Gastrocnemius medialis (tissue), 4 donors: Measurements from ENCODE around the gene DMD. TPM values are rescaled to one million over a fixed set of nuclear protein-coding genes. Genes with fewer than 3 reads are reported as not detected.

Source experiments
- ATAC-seq, 2 donors: fragments of 150-250 bp; one replicate each; pipeline ENCODE4 v1.9.1; 2016
- DNase-seq, 2 donors: peaks; one replicate each; pipeline ENCODE4 v3.0.0-alpha.2; 2019
- H3K27ac ChIP-seq, 4 donors: fragments of 200-600 bp; sonication (generic); 1 replicate in 1 of 4; 2 replicates in 3 of 4; pipeline ENCODE4 v1.5.1; 2016 to 2018; ENCODE audit warnings: mild to moderate bottlenecking in 2 of 4, moderate library complexity in 1 of 4
- H3K27me3 ChIP-seq, 3 donors: fragments of 200-600 bp; sonication (generic) in 2 of 3; 1 replicate in 1 of 3; 2 replicates in 2 of 3; pipeline versions ENCODE4 v1.5.1 to v1.6.0; 2016 to 2019; ENCODE audit warnings: mild to moderate bottlenecking in 1 of 3, moderate library complexity in 1 of 3
- H3K36me3 ChIP-seq, 2 donors: fragments of 200-600 bp; sonication (generic) in 1 of 2; one replicate each; pipeline ENCODE4 v1.5.1; 2017 to 2018
- H3K4me1 ChIP-seq, 2 donors: fragments of 200-600 bp; sonication (generic) in 1 of 2; one replicate each; pipeline ENCODE4 v1.5.1; 2016 to 2017; ENCODE audit warnings: mild to moderate bottlenecking in 2 of 2
- H3K4me3 ChIP-seq, 4 donors: fragments of 200-600 bp; sonication (generic) in 3 of 4; 1 replicate in 1 of 4; 2 replicates in 3 of 4; pipeline ENCODE4 v1.5.1; 2016 to 2019; ENCODE audit warnings: mild to moderate bottlenecking in 2 of 4
- H3K9me3 ChIP-seq, 3 donors: fragments of 200-600 bp; sonication (generic) in 2 of 3; 1 replicate in 1 of 3; 2 replicates in 2 of 3; pipeline ENCODE4 v1.5.1; 2016 to 2019
- POLR2A ChIP-seq, 2 donors: fragments of 450-650 bp; IDR thresholded peaks; one replicate each; pipeline ENCODE4 v1.6.1; 2017; ENCODE audit warnings: antibody characterized with exemption in 2 of 2, mild to moderate bottlenecking in 2 of 2, moderate library complexity in 2 of 2
- in situ Hi-C, 4 donors: fragments of 200-750 bp; cut with MboI; loops; one replicate each; pipeline versions ENCODE4 v1.15.0 to v1.8.0; 2017; ENCODE audit warnings: low sequenced_read_pairs in 4 of 4
- intact Hi-C: fragments of 100-400 bp; cut with DNase I; formaldehyde crosslinking; loops from one replicate; pipeline ENCODE4 v1.15.1; 2023; ENCODE audit warnings: low total_unique reads
- total RNA-seq, 4 donors: library from RNA; depleted of rRNA; stranded (reverse); fragments of >200 nt; gene quantifications; one replicate each; pipeline versions ENCODE4 v1.1.0 to v1.2.3, GENCODE V29; 2016
- TF ChIP-seq, protein P1 (sequence below), 5 experiments: fragments of 450-650 bp in 3 of 5; fragments of 200-600 bp in 2 of 5; sonication (generic) in 2 of 5; IDR thresholded peaks in 4 of 5; conservative IDR thresholded peaks in 1 of 5; 1 replicate in 4 of 5; 2 replicates in 1 of 5; pipeline ENCODE4 v1.5.1; 2016 to 2019; ENCODE audit warnings: antibody characterized with exemption in 5 of 5, mild to moderate bottlenecking in 3 of 5, moderate library complexity in 3 of 5

Gene DMD
- total RNA-seq, 4 donors from 2014 or later: 53.5 to 201 (median 98.9) TPM

GRCh38 chrX:31166416-31166815 is 2044.9 kb downstream of the DMD start:
- intact Hi-C loops: no loop called here
- in situ Hi-C loops: no loop called here
- H3K4me3 ChIP-seq: no peak overlapping the region
- DNase-seq (no peak), ATAC-seq (no peak)
- H3K36me3 ChIP-seq: no peaks in the 10 kb centered on the region
- no peak for TF ChIP-seq POLR2A (IDR thresholded peaks at IDR 0.05)
- TF ChIP-seq, protein P1, sequence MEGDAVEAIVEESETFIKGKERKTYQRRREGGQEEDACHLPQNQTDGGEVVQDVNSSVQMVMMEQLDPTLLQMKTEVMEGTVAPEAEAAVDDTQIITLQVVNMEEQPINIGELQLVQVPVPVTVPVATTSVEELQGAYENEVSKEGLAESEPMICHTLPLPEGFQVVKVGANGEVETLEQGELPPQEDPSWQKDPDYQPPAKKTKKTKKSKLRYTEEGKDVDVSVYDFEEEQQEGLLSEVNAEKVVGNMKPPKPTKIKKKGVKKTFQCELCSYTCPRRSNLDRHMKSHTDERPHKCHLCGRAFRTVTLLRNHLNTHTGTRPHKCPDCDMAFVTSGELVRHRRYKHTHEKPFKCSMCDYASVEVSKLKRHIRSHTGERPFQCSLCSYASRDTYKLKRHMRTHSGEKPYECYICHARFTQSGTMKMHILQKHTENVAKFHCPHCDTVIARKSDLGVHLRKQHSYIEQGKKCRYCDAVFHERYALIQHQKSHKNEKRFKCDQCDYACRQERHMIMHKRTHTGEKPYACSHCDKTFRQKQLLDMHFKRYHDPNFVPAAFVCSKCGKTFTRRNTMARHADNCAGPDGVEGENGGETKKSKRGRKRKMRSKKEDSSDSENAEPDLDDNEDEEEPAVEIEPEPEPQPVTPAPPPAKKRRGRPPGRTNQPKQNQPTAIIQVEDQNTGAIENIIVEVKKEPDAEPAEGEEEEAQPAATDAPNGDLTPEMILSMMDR (IDR thresholded peaks at IDR 0.05 in 4 of 5, conservative IDR thresholded peaks at IDR 0.05 in 1 of 5): no peak
- H3K9me3 ChIP-seq: no peaks in the 10 kb centered on the region
- no peaks in the 10 kb centered on the region for H3K27me3 ChIP-seq
- H3K4me1 ChIP-seq: no peaks in the 10 kb centered on the region
- H3K27ac ChIP-seq: no peak overlapping the region

DNA sequence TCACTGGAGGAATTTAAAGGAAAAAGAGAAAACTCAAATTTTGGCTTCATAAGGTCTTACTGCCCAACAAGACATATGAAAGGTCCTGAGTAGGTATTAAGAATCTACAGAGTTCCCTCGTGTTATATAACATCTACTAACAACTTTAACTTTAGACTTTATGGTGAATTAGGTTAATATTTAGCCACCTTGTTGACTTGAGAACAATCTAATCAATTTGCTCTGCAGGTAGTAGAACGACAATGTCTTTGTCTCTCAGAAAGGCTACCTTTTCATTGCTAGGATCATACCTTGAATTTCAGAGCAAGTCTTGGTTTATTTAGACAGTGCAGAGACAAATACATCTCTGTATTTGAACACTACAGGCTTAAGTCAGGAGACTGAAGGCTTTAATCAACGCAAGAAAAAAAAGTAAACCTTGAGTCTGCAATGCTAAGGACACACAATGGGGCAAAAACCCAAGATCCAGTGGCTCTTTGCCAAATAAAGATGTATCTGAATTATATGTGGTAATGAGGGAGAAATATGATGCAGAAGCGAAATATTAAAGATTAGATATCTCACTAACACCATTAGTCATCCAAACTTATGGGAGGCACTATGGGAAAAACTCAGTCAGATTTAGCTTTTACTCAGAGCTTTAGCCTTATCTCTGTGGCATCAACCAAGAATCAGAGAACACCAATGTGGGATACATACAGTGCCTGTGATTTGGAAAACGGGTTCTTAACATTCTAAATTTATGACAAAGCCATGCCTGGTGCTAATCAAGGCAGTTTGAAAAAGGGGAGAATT is 2045.9 kb downstream of the DMD start:
- intact Hi-C loops: no loop called here

DNA sequence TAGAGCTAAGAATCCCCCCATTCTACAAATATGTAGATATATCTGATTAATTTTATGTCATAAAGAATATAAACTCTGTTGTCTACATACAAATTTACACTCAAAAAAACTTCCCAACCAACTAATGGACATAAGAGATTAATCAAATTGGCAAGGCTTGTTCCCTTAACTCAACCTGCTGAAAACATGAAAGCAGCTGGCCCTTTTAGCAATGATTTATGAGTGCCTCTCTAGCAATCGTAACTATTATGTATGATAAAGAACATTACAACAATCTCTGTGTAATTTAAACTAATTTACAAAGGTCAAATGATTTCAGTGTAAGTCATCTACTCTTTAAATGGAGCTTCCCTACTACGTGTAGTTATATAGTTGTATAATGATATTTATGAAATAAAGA is 2056.4 kb downstream of the DMD start:
- Histone ChIP-seq H3K36me3 (no peaks in the 10 kb centered on the region), H3K4me1 (no peaks in the 10 kb centered on the region), H3K27ac (no peak overlapping the region), H3K9me3 (no peaks in the 10 kb centered on the region), H3K27me3 (no peaks in the 10 kb centered on the region), H3K4me3 (no peak overlapping the region)
- no peak for ATAC-seq
- intact Hi-C loops (no loop called here), in situ Hi-C loops (no loop called here)
- no peak for DNase-seq
- no peak for TF ChIP-seq POLR2A (IDR thresholded peaks at IDR 0.05)
- TF ChIP-seq, protein P1 (IDR thresholded peaks at IDR 0.05 in 4 of 5, conservative IDR thresholded peaks at IDR 0.05 in 1 of 5): no peak

More for the DNA sequence above, 2045.9 kb downstream of the DMD start:
- ATAC-seq: no peak
- H3K27me3 ChIP-seq: no peaks in the 10 kb centered on the region
- DNase-seq: no peak
- H3K27ac ChIP-seq: no peak overlapping the region
- no peak overlapping the region for H3K4me3 ChIP-seq
- TF ChIP-seq, protein P1 (IDR thresholded peaks at IDR 0.05 in 4 of 5, conservative IDR thresholded peaks at IDR 0.05 in 1 of 5): no peak
- TF ChIP-seq POLR2A (IDR thresholded peaks at IDR 0.05): no peak
- H3K9me3 ChIP-seq: no peaks in the 10 kb centered on the region
- in situ Hi-C loops: no loop called here
- no peaks in the 10 kb centered on the region for H3K4me1 ChIP-seq
- H3K36me3 ChIP-seq: no peaks in the 10 kb centered on the region

- H3K36me3 ChIP-seq: no peaks in the 10 kb centered on the region
- H3K4me3 ChIP-seq: no peak overlapping the region
- in situ Hi-C loops (no loop called here), intact Hi-C loops (no loop called here)
- H3K9me3 ChIP-seq: no peaks in the 10 kb centered on the region
- no peak for DNase-seq
- no peaks in the 10 kb centered on the region for H3K4me1 ChIP-seq
- no peak for TF ChIP-seq POLR2A (IDR thresholded peaks at IDR 0.05)
- TF ChIP-seq, protein P1 (IDR thresholded peaks at IDR 0.05 in 4 of 5, conservative IDR thresholded peaks at IDR 0.05 in 1 of 5): no peak
- no peak overlapping the region for H3K27ac ChIP-seq
- ATAC-seq: no peak
- H3K27me3 ChIP-seq: no peaks in the 10 kb centered on the region
Measured at GRCh38 chrX:31153475-31154047, 2057.8 kb downstream of the DMD start.
